HL-60 (cell line): Measurements from ENCODE around the gene LIFR.

Experiments used
- DNase-seq, 2 experiments: peaks; one replicate each; pipeline ENCODE4 v3.0.0-alpha.2; 2010 to 2020; ENCODE audit warnings: low read depth in 1 of 2, low spot score in 1 of 2
- H3K27ac ChIP-seq: fragments of 250-450 bp; sonication (Bioruptor Pico); replicated peaks from 2 replicates; pipeline ENCODE4 v1.5.1; 2020; ENCODE audit warnings: mild to moderate bottlenecking, moderate library complexity
- H3K27me3 ChIP-seq: fragments of 250-450 bp; sonication (Bioruptor Pico); 2 replicates; pipeline ENCODE4 v1.5.1; 2021; ENCODE audit warnings: mild to moderate bottlenecking, moderate library complexity; ENCODE audit not compliant: insufficient read depth, poor library complexity, severe bottlenecking
- H3K4me3 ChIP-seq: replicated peaks from 2 replicates; pipeline ENCODE4 v1.5.1; 2011; ENCODE audit warnings: mild to moderate bottlenecking, control low read depth, low read length; ENCODE audit not compliant: insufficient read depth
- CTCF ChIP-seq: IDR thresholded peaks from one replicate; pipeline ENCODE4 v1.5.1; 2011; ENCODE audit warnings: low read length, control low read depth, inconsistent platforms; ENCODE audit not compliant: insufficient read depth
- GABPA ChIP-seq: IDR thresholded peaks from 2 replicates; pipeline ENCODE4 v1.6.1; 2012; ENCODE audit warnings: low read depth
- POLR2AphosphoS5 ChIP-seq: IDR thresholded peaks from 2 replicates; pipeline ENCODE4 v1.6.1; 2012; ENCODE audit warnings: low read depth
- REST ChIP-seq: IDR thresholded peaks from 2 replicates; pipeline ENCODE4 v1.6.1; 2012; ENCODE audit warnings: low read depth; ENCODE audit not compliant: insufficient replicate concordance
- SPI1 ChIP-seq: IDR thresholded peaks from 2 replicates; pipeline ENCODE4 v1.6.1; 2012; ENCODE audit warnings: low read depth, mild to moderate bottlenecking, borderline replicate concordance

Gene LIFR

GRCh38 chr5:38535845-38536244 is 20.6 kb downstream of the LIFR start:
- no peak for DNase-seq
- Histone ChIP-seq H3K4me3 (no peak overlapping the region), H3K27me3 (peaks cover 2% of the 10 kb centered on the region), H3K27ac (no peak overlapping the region)
- TF ChIP-seq POLR2AphosphoS5 (no peak), CTCF (no peak), SPI1 (no peak), GABPA (no peak)

- TF ChIP-seq POLR2AphosphoS5 (no peak), GABPA (no peak), REST (no peak), CTCF (no peak), SPI1 (no peak)
- no peak overlapping the region for H3K4me3 ChIP-seq
- no peak for DNase-seq
- H3K27me3 ChIP-seq: peaks cover 2% of the 10 kb centered on the region
- no peak overlapping the region for H3K27ac ChIP-seq
These were observed 21.1 kb downstream of the LIFR start for GRCh38 chr5:38535248-38535750.

- Histone ChIP-seq H3K27me3 (no peaks in the 10 kb centered on the region), H3K27ac (no peak overlapping the region), H3K4me3 (no peak overlapping the region)
- TF ChIP-seq CTCF: no peak
- no peak for DNase-seq
These were observed 22.3 kb downstream of the LIFR start for GRCh38 chr5:38534156-38534453.

GRCh38 chr5:38533286-38534155 is 22.9 kb downstream of the LIFR start:
- no peak overlapping the region for H3K27ac ChIP-seq
- no peaks in the 10 kb centered on the region for H3K27me3 ChIP-seq
- DNase-seq: no peak
- no peak overlapping the region for H3K4me3 ChIP-seq
- TF ChIP-seq REST (no peak), GABPA (no peak), SPI1 (no peak), CTCF (no peak), POLR2AphosphoS5 (no peak)
